K562 (cell line): ENCODE data around the gene DND1. TPM values are rescaled to one million over a fixed set of nuclear protein-coding genes. Genes with fewer than 3 reads are reported as not detected.

ENCODE experiments used
- BMI1 ChIP-seq: fragments of 150-350 bp; IDR thresholded peaks from 2 replicates; pipeline ENCODE4 v1.6.1; 2014; ENCODE audit warnings: low read length
- CREBBP ChIP-seq: IDR thresholded peaks from one replicate; pipeline ENCODE4 v1.6.1; 2012; ENCODE audit warnings: low read depth, mild to moderate bottlenecking, control low read depth, inconsistent platforms, low read length
- DPF2 ChIP-seq: fragments of 450-650 bp; IDR thresholded peaks from 2 replicates; pipeline ENCODE4 v1.6.1; 2016
- ELF2 ChIP-seq: fragments of 250-450 bp; sonication (Bioruptor Pico); IDR thresholded peaks from 2 replicates; pipeline ENCODE4 v1.5.0; 2021; ENCODE audit warnings: mild to moderate bottlenecking
- ETV1 ChIP-seq: fragments of 450-650 bp; conservative IDR thresholded peaks from 2 replicates; pipeline ENCODE4 v1.6.1; 2016; ENCODE audit warnings: missing genetic modification characterization, control low read depth, low read depth, missing compliant biosample characterization
- FOXK1 ChIP-seq: sonication (generic); formaldehyde crosslinking; IDR thresholded peaks from 2 replicates; pipeline ENCODE4 v1.8.0; 2022; ENCODE audit warnings: missing genetic modification reagents, mild to moderate bottlenecking, borderline replicate concordance
- KDM4B ChIP-seq, 2 experiments: fragments of 450-650 bp in 1 of 2; sonication (generic) in 1 of 2; IDR thresholded peaks; 2 replicates each; pipeline ENCODE4 v1.6.1; 2016 to 2017; ENCODE audit warnings: borderline replicate concordance in 2 of 2, antibody characterized with exemption in 1 of 2, low read depth in 1 of 2, mild to moderate bottlenecking in 1 of 2
- MTA1 ChIP-seq: fragments of 450-650 bp; IDR thresholded peaks from 2 replicates; pipeline ENCODE4 v1.6.1; 2017; ENCODE audit warnings: borderline replicate concordance
- MTA3 ChIP-seq: fragments of 450-650 bp; formaldehyde crosslinking; IDR thresholded peaks from 2 replicates; pipeline ENCODE4 v1.6.1; 2017; ENCODE audit warnings: mild to moderate bottlenecking, borderline replicate concordance
- NFXL1 ChIP-seq: fragments of 450-650 bp; formaldehyde crosslinking; IDR thresholded peaks from 2 replicates; pipeline ENCODE4 v1.4.0; 2021; ENCODE audit warnings: mild to moderate bottlenecking
- NKRF ChIP-seq: fragments of 450-650 bp; IDR thresholded peaks from 2 replicates; pipeline ENCODE4 v1.6.1; 2016; ENCODE audit warnings: borderline replicate concordance
- NR4A1 ChIP-seq, 2 experiments: fragments of 250-450 bp in 1 of 2; fragments of 450-650 bp in 1 of 2; sonication (Bioruptor Pico) in 1 of 2; IDR thresholded peaks; 2 replicates each; pipeline versions ENCODE4 v1.4.0 to v1.6.1; 2016 to 2020; ENCODE audit warnings: mild to moderate bottlenecking in 2 of 2, missing compliant biosample characterization in 1 of 2, missing genetic modification characterization in 1 of 2, moderate library complexity in 1 of 2
- POLR2AphosphoS5 ChIP-seq: IDR thresholded peaks from 2 replicates; pipeline ENCODE4 v1.6.1; 2011; ENCODE audit warnings: mild to moderate bottlenecking, low read depth, low read length, moderate library complexity; ENCODE audit not compliant: control insufficient read depth, insufficient read depth
- PURB ChIP-seq: sonication (generic); formaldehyde crosslinking; IDR thresholded peaks from 2 replicates; pipeline ENCODE4 v1.9.0; 2021; ENCODE audit warnings: low read depth, mild to moderate bottlenecking, missing genetic modification reagents
- RNF2 ChIP-seq: sonication (generic); IDR thresholded peaks from 2 replicates; pipeline ENCODE4 v1.6.1; 2016
- SOX6 ChIP-seq: fragments of 450-650 bp; IDR thresholded peaks from 2 replicates; pipeline ENCODE4 v1.6.1; 2014; ENCODE audit warnings: mild to moderate bottlenecking
- SRSF3 ChIP-seq: fragments of 200-400 bp; formaldehyde crosslinking; IDR thresholded peaks from 2 replicates; pipeline ENCODE4 v1.6.1; 2016; ENCODE audit warnings: mild to moderate bottlenecking, low read length, moderate library complexity; ENCODE audit not compliant: insufficient read depth
- TAF7 ChIP-seq: fragments of 450-650 bp; IDR thresholded peaks from 2 replicates; pipeline ENCODE4 v1.6.1; 2016; ENCODE audit warnings: missing genetic modification characterization, missing compliant biosample characterization
- TBP ChIP-seq: optimal IDR thresholded peaks from 2 replicates; pipeline ENCODE3; 2011; ENCODE audit warnings: low read depth, low read length, improper control_type of control experiment
- TRIM28 ChIP-seq: fragments of 450-650 bp; IDR thresholded peaks from 2 replicates; pipeline ENCODE4 v1.6.1; 2017
- UBTF ChIP-seq, 2 experiments: IDR thresholded peaks; 2 replicates each; pipeline ENCODE4 v1.6.1; 2012; ENCODE audit warnings: improper control_type of control experiment in 2 of 2, low read depth in 2 of 2, low read length in 2 of 2, borderline replicate concordance in 1 of 2
- ZNF140 ChIP-seq: fragments of 250-450 bp; sonication (Bioruptor Pico); IDR thresholded peaks from 2 replicates; pipeline ENCODE4 v1.8.0; 2021; ENCODE audit warnings: moderate library complexity, mild to moderate bottlenecking, inconsistent platforms
- ZNF212 ChIP-seq: fragments of 450-650 bp; formaldehyde crosslinking; IDR thresholded peaks from 2 replicates; pipeline ENCODE4 v1.4.0; 2020; ENCODE audit warnings: mild to moderate bottlenecking
- ZNF224 ChIP-seq: sonication (generic); formaldehyde crosslinking; IDR thresholded peaks from 2 replicates; pipeline ENCODE4 v1.8.0; 2022; ENCODE audit warnings: mild to moderate bottlenecking, missing genetic modification reagents
- polyA plus RNA-seq, 8 experiments: library from polyadenylated mRNA; depleted of rRNA in 4 of 8; stranded (reverse) in 5 of 8; unstranded in 3 of 8; fragments of >200 nt; fragmentation: Nextera tagmentation in 2 of 8; fragmentation: Illumina TruSeq in 1 of 8; extraction: Ambion mirVana in 2 of 8; extraction: Trizol in 1 of 8; gene quantifications; 2 replicates each; pipeline versions ENCODE4 v1.2.1 to v1.2.3, GENCODE V29; 2011 to 2014; ENCODE audit warnings: inconsistent platforms in 1 of 8, missing spikeins in 1 of 8
- total RNA-seq, 7 experiments: library from RNA; depleted of rRNA in 6 of 7; stranded (reverse); fragments of >200 nt in 6 of 7; fragmentation: Illumina TruSeq in 2 of 7; extraction: Trizol in 2 of 7; gene quantifications; 2 replicates each; pipeline versions ENCODE4 v1.2.1 to v1.2.3, GENCODE V29; 2011 to 2021; ENCODE audit warnings: low replicate concordance in 1 of 7
- TF ChIP-seq, protein P1 (sequence below): IDR thresholded peaks from 2 replicates; pipeline ENCODE4 v1.6.1; 2011; ENCODE audit not compliant: insufficient read length; ENCODE audit errors: extremely low read depth

Gene DND1
- total and polyA plus RNA-seq, 9 of the 15 experiments (the other 6 are each of a cell fraction or from before 2014, with no cell fraction given) = 0.37 to 2.0 (median 0.90) TPM; not detected in 3

GRCh38 chr5:140664359-140665119 is 8.8 kb downstream of the DND1 start, which contains the start of gene WDR55 (continued):
- TF ChIP-seq NR4A1 (CRISPR knock-in tag; IDR thresholded peaks at IDR 0.05) (no peak), NR4A1 (tag; IDR thresholded peaks at IDR 0.05) (no peak), ZNF224 (CRISPR knock-in tag) (no peak), PURB (CRISPR knock-in tag) (no peak), CREBBP (no peak), FOXK1 (CRISPR knock-in tag) (0 out of 2 replicates have a peak, but pooled peaks have one; percentile 24), ETV1 (tag) (peak; percentile 95), MTA3 (peak; percentile 94), SRSF3 (no peak), NFXL1 (CRISPR knock-in tag) (0 out of 2 replicates have a peak, but pooled peaks have one; percentile 37), ZNF212 (peak; percentile 55; the same call in 1 of the 2 replicates), ZNF140 (no peak), TRIM28 (0 out of 2 replicates have a peak, but pooled peaks have one; percentile 45), BMI1 (no peak), MTA1 (peak; percentile 78; the same call in 1 of the 2 replicates), UBTF (IDR thresholded peaks at IDR 0.05; ENCODE audit: borderline replicate concordance in 1 of 2, low read depth in 2 of 2, low read length in 2 of 2) (peak; percentile 58 to 88; a peak in 3 of 4 replicates), RNF2 (peak; percentile 79), KDM4B (IDR thresholded peaks at IDR 0.05; ENCODE audit: borderline replicate concordance in 2 of 2, low read depth in 1 of 2) (peak in 1 of 2 experiments; percentile 93; a peak in 1 of 4 replicates), POLR2AphosphoS5 (peak; percentile 71), TBP (peak; percentile 70), NKRF (peak; percentile 77), TAF7 (tag) (peak; percentile 68), SOX6 (peak; percentile 39; the same call in 1 of the 2 replicates), DPF2 (peak; percentile 77), ELF2 (CRISPR knock-in tag) (peak; percentile 87)
- TF ChIP-seq, protein P1, sequence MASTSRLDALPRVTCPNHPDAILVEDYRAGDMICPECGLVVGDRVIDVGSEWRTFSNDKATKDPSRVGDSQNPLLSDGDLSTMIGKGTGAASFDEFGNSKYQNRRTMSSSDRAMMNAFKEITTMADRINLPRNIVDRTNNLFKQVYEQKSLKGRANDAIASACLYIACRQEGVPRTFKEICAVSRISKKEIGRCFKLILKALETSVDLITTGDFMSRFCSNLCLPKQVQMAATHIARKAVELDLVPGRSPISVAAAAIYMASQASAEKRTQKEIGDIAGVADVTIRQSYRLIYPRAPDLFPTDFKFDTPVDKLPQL = no peak
